ENCODE results near the gene HEG1.

DNA sequence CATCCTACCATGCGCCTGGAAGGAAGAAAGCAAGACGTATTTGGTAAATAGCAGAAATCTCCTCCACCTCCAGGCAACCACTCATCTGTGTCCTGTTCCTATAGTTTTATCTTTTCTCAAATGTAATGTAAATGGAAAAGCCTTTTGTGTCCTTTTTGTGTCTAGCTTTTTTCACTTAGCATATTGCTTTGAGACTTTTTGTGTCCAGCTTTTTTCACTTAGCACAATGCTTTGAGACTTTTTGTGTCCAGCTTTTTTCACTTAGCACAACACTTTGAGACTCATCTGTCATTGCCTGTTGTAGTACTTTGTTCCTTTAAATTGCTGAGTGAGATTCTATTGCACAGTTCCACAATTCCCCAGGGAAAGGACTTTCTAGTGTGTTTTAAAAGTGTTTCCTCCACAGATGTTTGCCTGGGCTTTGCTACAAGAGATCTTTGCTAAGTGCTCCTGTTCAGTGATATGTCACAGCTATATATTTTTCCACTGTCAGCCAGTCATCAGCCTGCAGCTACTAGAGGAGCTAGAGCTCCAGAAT, 93.3 kb downstream of the HEG1 start:
- TF ChIP-seq, protein P1, sequence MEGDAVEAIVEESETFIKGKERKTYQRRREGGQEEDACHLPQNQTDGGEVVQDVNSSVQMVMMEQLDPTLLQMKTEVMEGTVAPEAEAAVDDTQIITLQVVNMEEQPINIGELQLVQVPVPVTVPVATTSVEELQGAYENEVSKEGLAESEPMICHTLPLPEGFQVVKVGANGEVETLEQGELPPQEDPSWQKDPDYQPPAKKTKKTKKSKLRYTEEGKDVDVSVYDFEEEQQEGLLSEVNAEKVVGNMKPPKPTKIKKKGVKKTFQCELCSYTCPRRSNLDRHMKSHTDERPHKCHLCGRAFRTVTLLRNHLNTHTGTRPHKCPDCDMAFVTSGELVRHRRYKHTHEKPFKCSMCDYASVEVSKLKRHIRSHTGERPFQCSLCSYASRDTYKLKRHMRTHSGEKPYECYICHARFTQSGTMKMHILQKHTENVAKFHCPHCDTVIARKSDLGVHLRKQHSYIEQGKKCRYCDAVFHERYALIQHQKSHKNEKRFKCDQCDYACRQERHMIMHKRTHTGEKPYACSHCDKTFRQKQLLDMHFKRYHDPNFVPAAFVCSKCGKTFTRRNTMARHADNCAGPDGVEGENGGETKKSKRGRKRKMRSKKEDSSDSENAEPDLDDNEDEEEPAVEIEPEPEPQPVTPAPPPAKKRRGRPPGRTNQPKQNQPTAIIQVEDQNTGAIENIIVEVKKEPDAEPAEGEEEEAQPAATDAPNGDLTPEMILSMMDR (IDR thresholded peaks at IDR 0.05) = no peak
- TF ChIP-seq POLR2A (IDR thresholded peaks at IDR 0.05) = no peak
